ENCODE data around the gene WEE1. TPM values are rescaled to one million over a fixed set of nuclear protein-coding genes. Genes with fewer than 3 reads are reported as not detected.

Gene WEE1
- total and polyA plus RNA-seq, 2 experiments from 2014 or later = 50.7 to 149 TPM

- TF ChIP-seq JUNB (IDR thresholded peaks at IDR 0.05; ENCODE audit: unreplicated experiment) (no peak), ETS1 (IDR thresholded peaks at IDR 0.05) (no peak), POLR2AphosphoS5 (IDR thresholded peaks at IDR 0.05; ENCODE audit: low read depth) (no peak), REST (IDR thresholded peaks at IDR 0.05; ENCODE audit: unreplicated experiment) (no peak), CTCF (conservative IDR thresholded peaks at IDR 0.05; ENCODE audit: low read depth in 2 of 2) (no peak), CREB1 (CRISPR knock-in tag; IDR thresholded peaks at IDR 0.05; ENCODE audit: low read depth) (no peak), STAT1 (IDR thresholded peaks at IDR 0.05; ENCODE audit: unreplicated experiment) (no peak), ZNF331 (CRISPR knock-in tag; IDR thresholded peaks at IDR 0.05; ENCODE audit: low read depth) (no peak), EZH2phosphoT487 (IDR thresholded peaks at IDR 0.05; ENCODE audit: unreplicated experiment) (no peak), NANOG (IDR thresholded peaks at IDR 0.05; ENCODE audit: borderline replicate concordance) (no peak)
- ATAC-seq = no peak
- H3K9me3 Mint-ChIP-seq = no peaks in the 10 kb centered on the region
- Histone ChIP-seq H3K79me2 (replicated peaks; ENCODE audit: insufficient read depth) (peaks cover 60% of the 10 kb centered on the region), H2AFZ (no peak overlapping the region), H3F3A (replicated peaks; ENCODE audit: low read depth) (peaks cover 9% of the 10 kb centered on the region), H3K27me3 (ENCODE audit: insufficient read depth) (no peaks in the 10 kb centered on the region), H3K27ac (ENCODE audit: low read depth) (peak overlapping the region; percentile 51), H4K20me1 (replicated peaks; ENCODE audit: insufficient read depth) (peaks cover 19% of the 10 kb centered on the region), H3K4me1 (ENCODE audit: insufficient read depth) (peaks cover 13% of the 10 kb centered on the region), H3K4me2 (peak overlapping the region; percentile 78), H3K4me3 (peak overlapping the region; percentile 74), H3K9me2 (ENCODE audit: insufficient read depth) (no peaks in the 10 kb centered on the region), H3K36me3 (ENCODE audit: insufficient read depth) (peaks cover 52% of the 10 kb centered on the region)
- DNase-seq (ENCODE audit: low spot score) = no peak
- peaks cover 25% of the 10 kb centered on the region for H3K4me1 Mint-ChIP-seq
- H3K27ac Mint-ChIP-seq = no peak overlapping the region
- peak overlapping the region; percentile 94 for H3K4me3 Mint-ChIP-seq
- peaks cover 71% of the 10 kb centered on the region for H3K36me3 Mint-ChIP-seq (ENCODE audit: low read depth)
- peaks cover 19% of the 10 kb centered on the region for H3K27me3 Mint-ChIP-seq (ENCODE audit: insufficient read depth, low read depth, poor library complexity)
Observed at GRCh38 chr11:9576701-9577381, 3.4 kb downstream of the WEE1 start.
